ENCODE measurements around the gene CTNNBIP1. TPM values are rescaled to one million over a fixed set of nuclear protein-coding genes. Genes with fewer than 3 reads are reported as not detected.
A peak's percentile ranks its signal among the peaks of the same experiment; 100 is the strongest.

Gene CTNNBIP1
- polyA plus RNA-seq, 1 donor (not counting 4 experiments of a cell fraction or from before 2014, with no cell fraction given), result 92.3 TPM

GRCh38 chr1:9840176-9840575, 69.9 kb downstream of the CTNNBIP1 start:
- peak; percentile 74 for FAIRE-seq
- Histone ChIP-seq H3K9me3 (ENCODE audit: control insufficient read depth, low read depth, low read length) (peaks cover 4% of the 10 kb centered on the region), H3K9me1 (ENCODE audit: control insufficient read depth, extremely low read depth, insufficient read depth, low read length) (no peaks in the 10 kb centered on the region), H3K27ac (ENCODE audit: control insufficient read depth, insufficient read depth, low read length) (peak overlapping the region; percentile 57), H3K4me3 (ENCODE audit: control insufficient read depth in 2 of 3, extremely low read depth in 1 of 3, insufficient read depth in 2 of 3, low read depth in 1 of 3, low read length in 3 of 3) (no peak overlapping the region), H3K4me2 (ENCODE audit: control insufficient read depth, extremely low read depth, insufficient read depth, low read depth, low read length) (no peak overlapping the region), H3K79me2 (ENCODE audit: control insufficient read depth, insufficient read depth, low read length) (peaks cover 3% of the 10 kb centered on the region), H3K36me3 (ENCODE audit: control insufficient read depth in 2 of 2, extremely low read depth in 1 of 2, insufficient read depth in 2 of 2, low read length in 2 of 2) (no peaks in the 10 kb centered on the region), H2AFZ (ENCODE audit: control insufficient read depth, low read length) (no peak overlapping the region), H3K4me1 (ENCODE audit: control insufficient read depth, extremely low read depth, insufficient read depth, low read length) (peaks cover 81% of the 10 kb centered on the region), H4K20me1 (ENCODE audit: control insufficient read depth, extremely low read depth, insufficient read depth, low read length) (no peaks in the 10 kb centered on the region), H3K27me3 (ENCODE audit: control insufficient read depth, extremely low read depth, insufficient read depth, low read length) (no peaks in the 10 kb centered on the region), H3K9ac (ENCODE audit: control insufficient read depth, extremely low read depth, insufficient read depth, low read length) (peak overlapping the region; percentile 19)
- dilution Hi-C loops (cut with MboI; ENCODE audit: extremely low pct_ligation_motif_present, low sequenced_read_pairs), result no loop called here
- TF ChIP-seq EZH2 (IDR thresholded peaks at IDR 0.05; ENCODE audit: low read length), result no peak
- TF ChIP-seq, protein P1, sequence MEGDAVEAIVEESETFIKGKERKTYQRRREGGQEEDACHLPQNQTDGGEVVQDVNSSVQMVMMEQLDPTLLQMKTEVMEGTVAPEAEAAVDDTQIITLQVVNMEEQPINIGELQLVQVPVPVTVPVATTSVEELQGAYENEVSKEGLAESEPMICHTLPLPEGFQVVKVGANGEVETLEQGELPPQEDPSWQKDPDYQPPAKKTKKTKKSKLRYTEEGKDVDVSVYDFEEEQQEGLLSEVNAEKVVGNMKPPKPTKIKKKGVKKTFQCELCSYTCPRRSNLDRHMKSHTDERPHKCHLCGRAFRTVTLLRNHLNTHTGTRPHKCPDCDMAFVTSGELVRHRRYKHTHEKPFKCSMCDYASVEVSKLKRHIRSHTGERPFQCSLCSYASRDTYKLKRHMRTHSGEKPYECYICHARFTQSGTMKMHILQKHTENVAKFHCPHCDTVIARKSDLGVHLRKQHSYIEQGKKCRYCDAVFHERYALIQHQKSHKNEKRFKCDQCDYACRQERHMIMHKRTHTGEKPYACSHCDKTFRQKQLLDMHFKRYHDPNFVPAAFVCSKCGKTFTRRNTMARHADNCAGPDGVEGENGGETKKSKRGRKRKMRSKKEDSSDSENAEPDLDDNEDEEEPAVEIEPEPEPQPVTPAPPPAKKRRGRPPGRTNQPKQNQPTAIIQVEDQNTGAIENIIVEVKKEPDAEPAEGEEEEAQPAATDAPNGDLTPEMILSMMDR (optimal IDR thresholded peaks at IDR 0.05 in 1 of 3, IDR thresholded peaks at IDR 0.05 in 1 of 3, conservative IDR thresholded peaks at IDR 0.05 in 1 of 3; ENCODE audit: extremely low read depth in 1 of 3, insufficient read depth in 2 of 3, low read length in 3 of 3), result no peak
- DNase-seq (ENCODE audit: low read depth, low spot score), result no peak

DNA sequence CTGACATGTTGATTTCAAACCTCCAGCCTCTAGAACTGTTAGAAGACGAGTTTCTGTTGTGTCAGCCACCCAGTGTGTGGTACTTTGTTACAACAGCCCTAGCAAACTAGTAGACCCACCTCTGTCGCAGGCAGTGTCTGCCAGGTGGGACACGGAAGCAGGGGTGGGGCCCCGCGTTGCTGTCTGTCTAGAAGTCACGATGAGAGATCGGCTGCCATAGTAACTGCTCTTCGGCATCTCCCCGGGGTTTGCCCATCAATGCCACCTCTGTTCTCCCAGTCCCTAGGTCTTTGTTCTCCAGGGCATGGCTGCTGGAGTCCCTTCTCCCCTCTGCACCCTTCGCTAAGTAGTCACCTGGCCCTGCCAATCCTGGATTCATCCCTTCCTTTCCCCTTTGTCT, 71.1 kb downstream of the CTNNBIP1 start:
- Histone ChIP-seq H3K4me3 (ENCODE audit: control insufficient read depth in 2 of 3, extremely low read depth in 1 of 3, insufficient read depth in 2 of 3, low read depth in 1 of 3, low read length in 3 of 3) (no peak overlapping the region), H3K36me3 (ENCODE audit: control insufficient read depth in 2 of 2, extremely low read depth in 1 of 2, insufficient read depth in 2 of 2, low read length in 2 of 2) (no peaks in the 10 kb centered on the region), H3K9me1 (ENCODE audit: control insufficient read depth, extremely low read depth, insufficient read depth, low read length) (no peaks in the 10 kb centered on the region), H3K4me1 (ENCODE audit: control insufficient read depth, extremely low read depth, insufficient read depth, low read length) (peaks cover 85% of the 10 kb centered on the region), H3K9me3 (ENCODE audit: control insufficient read depth, low read depth, low read length) (peaks cover 4% of the 10 kb centered on the region), H3K27me3 (ENCODE audit: control insufficient read depth, extremely low read depth, insufficient read depth, low read length) (no peaks in the 10 kb centered on the region), H3K4me2 (ENCODE audit: control insufficient read depth, extremely low read depth, insufficient read depth, low read depth, low read length) (no peak overlapping the region), H3K27ac (ENCODE audit: control insufficient read depth, insufficient read depth, low read length) (no peak overlapping the region), H4K20me1 (ENCODE audit: control insufficient read depth, extremely low read depth, insufficient read depth, low read length) (no peaks in the 10 kb centered on the region), H3K9ac (ENCODE audit: control insufficient read depth, extremely low read depth, insufficient read depth, low read length) (no peak overlapping the region), H2AFZ (ENCODE audit: control insufficient read depth, low read length) (no peak overlapping the region), H3K79me2 (ENCODE audit: control insufficient read depth, insufficient read depth, low read length) (peaks cover 15% of the 10 kb centered on the region)
- DNase-seq (ENCODE audit: low read depth, low spot score), result no peak
- no peak for FAIRE-seq
- dilution Hi-C loops (cut with MboI; ENCODE audit: extremely low pct_ligation_motif_present, low sequenced_read_pairs), result no loop called here
- no peak for TF ChIP-seq EZH2 (IDR thresholded peaks at IDR 0.05; ENCODE audit: low read length)
- TF ChIP-seq, protein P1 (optimal IDR thresholded peaks at IDR 0.05 in 1 of 3, IDR thresholded peaks at IDR 0.05 in 1 of 3, conservative IDR thresholded peaks at IDR 0.05 in 1 of 3; ENCODE audit: extremely low read depth in 1 of 3, insufficient read depth in 2 of 3, low read length in 3 of 3), result no peak

All from keratinocyte (primary cell).